Mucosa of descending colon (tissue), 3 donors: Measurements from ENCODE around the gene GJB3. TPM values are rescaled to one million over a fixed set of nuclear protein-coding genes. Genes with fewer than 3 reads are reported as not detected.
A peak's percentile ranks its signal among the peaks of the same experiment; 100 is the strongest.

Experiments
- ATAC-seq: fragments of 200-7000 bp; cut with Tn5 transposase; one replicate; pipeline ENCODE4 v1.9.1; 2020; ENCODE audit warnings: mild to moderate bottlenecking, moderate library complexity
- DNase-seq, 3 donors: peaks; one replicate each; pipeline ENCODE4 v3.0.0-alpha.2; 2020
- H3K36me3 ChIP-seq: fragments of 200-600 bp; one replicate; pipeline ENCODE4 v1.8.0; 2021; ENCODE audit warnings: low read depth, mild to moderate bottlenecking
- H3K4me1 ChIP-seq: fragments of 200-600 bp; one replicate; pipeline ENCODE4 v1.8.0; 2021; ENCODE audit warnings: low read depth, mild to moderate bottlenecking
- H3K4me3 ChIP-seq: fragments of 200-600 bp; one replicate; pipeline ENCODE4 v1.8.0; 2021; ENCODE audit warnings: mild to moderate bottlenecking
- H3K9me3 ChIP-seq: fragments of 200-600 bp; one replicate; pipeline ENCODE4 v1.8.0; 2021; ENCODE audit warnings: mild to moderate bottlenecking
- CTCF ChIP-seq: fragments of 200-600 bp; IDR thresholded peaks from one replicate; pipeline ENCODE4 v1.8.0; 2022; ENCODE audit warnings: antibody characterized with exemption, mild to moderate bottlenecking
- intact Hi-C, 2 donors: fragments of 100-400 bp; cut with DNase I in 1 of 2; cut with micrococcal nuclease in 1 of 2; formaldehyde crosslinking; loops; one replicate each; pipeline versions ENCODE4 v1.11.0 to v1.11.1; 2022; cut with DNase I, micrococcal nuclease
- total RNA-seq, 3 donors: library from RNA; stranded (reverse); fragmentation: NEBNext Ultra II Directional in 2 of 3; extraction: Animal tissue kit (Norgen Biotek cat#: 25700) in 2 of 3; gene quantifications; one replicate each; pipeline versions ENCODE4 v1.2.1 to v1.2.4, GENCODE V29; 2021 to 2023
- donor health status: DM: no; HTN: no; CAD: no; lungs with moderate emphysema.
- donor health status: DM: no; HTN: no; CAD: no.
- donor health status: DM: no; HTN: yes; CAD: no.

The GJB3 gene
- total RNA-seq, 3 donors from 2014 or later: 2.7 to 6.1 (median 4.5) TPM

GRCh38 chr1:34746785-34747637 lies 34.0 kb upstream of the GJB3 start:
- intact Hi-C loops: loop anchor here in 1 of 2 donors (5.0 kb wide), 1 partner anchor 1110 kb away; no protein-coding TSS in a partner anchor
- TF ChIP-seq CTCF: no peak
- DNase-seq: peak in 1 of 3 donors; percentile 10
- Histone ChIP-seq H3K4me3 (no peak overlapping the region), H3K9me3 (no peaks in the 10 kb centered on the region), H3K4me1 (no peaks in the 10 kb centered on the region), H3K36me3 (no peaks in the 10 kb centered on the region)
- ATAC-seq: peak; percentile 48

GRCh38 chr1:34747638-34747941 lies 33.4 kb upstream of the GJB3 start:
- intact Hi-C loops: loop anchor here in 1 of 2 donors (5.0 kb wide), 1 partner anchor 1110 kb away; no protein-coding TSS in a partner anchor
- H3K4me1 ChIP-seq: no peaks in the 10 kb centered on the region
- no peak for TF ChIP-seq CTCF
- H3K4me3 ChIP-seq: no peak overlapping the region
- H3K36me3 ChIP-seq: no peaks in the 10 kb centered on the region
- ATAC-seq (no peak), DNase-seq (no peak)
- H3K9me3 ChIP-seq: no peaks in the 10 kb centered on the region

DNA sequence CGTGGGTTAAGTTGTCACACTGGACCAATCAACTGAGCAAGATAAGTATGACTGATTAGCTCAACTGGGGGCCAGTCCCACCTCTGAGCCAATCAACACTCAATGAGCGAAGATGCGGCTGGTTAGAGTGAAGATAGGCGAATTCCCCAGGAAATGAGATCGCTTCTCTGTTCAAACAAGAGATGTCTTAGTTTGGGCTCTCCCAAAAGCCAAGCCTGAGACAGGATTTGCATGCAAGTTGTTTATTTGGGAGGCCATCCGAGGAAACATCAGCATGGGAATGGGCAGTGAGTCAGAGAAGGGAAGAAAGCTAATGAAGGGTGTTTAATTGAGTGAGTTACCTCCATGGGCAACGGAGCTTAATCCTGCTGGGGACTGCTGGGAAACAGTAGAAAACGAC lies 31.0 kb upstream of the GJB3 start:
- no peaks in the 10 kb centered on the region for H3K36me3 ChIP-seq
- no peak overlapping the region for H3K4me3 ChIP-seq
- DNase-seq (no peak), ATAC-seq (no peak)
- TF ChIP-seq CTCF: no peak
- no peaks in the 10 kb centered on the region for H3K4me1 ChIP-seq
- H3K9me3 ChIP-seq: no peaks in the 10 kb centered on the region
- intact Hi-C loops: loop anchor here in 1 of 2 donors (5.0 kb wide), 1 partner anchor 1113 kb away; no protein-coding TSS in a partner anchor

- Histone ChIP-seq H3K9me3 (no peaks in the 10 kb centered on the region), H3K36me3 (no peaks in the 10 kb centered on the region), H3K4me3 (no peak overlapping the region), H3K4me1 (no peaks in the 10 kb centered on the region)
- TF ChIP-seq CTCF: no peak
- intact Hi-C loops: no loop called here
- DNase-seq (no peak), ATAC-seq (no peak)
Observed at GRCh38 chr1:34750610-34751009, 30.4 kb upstream of the GJB3 start.

DNA sequence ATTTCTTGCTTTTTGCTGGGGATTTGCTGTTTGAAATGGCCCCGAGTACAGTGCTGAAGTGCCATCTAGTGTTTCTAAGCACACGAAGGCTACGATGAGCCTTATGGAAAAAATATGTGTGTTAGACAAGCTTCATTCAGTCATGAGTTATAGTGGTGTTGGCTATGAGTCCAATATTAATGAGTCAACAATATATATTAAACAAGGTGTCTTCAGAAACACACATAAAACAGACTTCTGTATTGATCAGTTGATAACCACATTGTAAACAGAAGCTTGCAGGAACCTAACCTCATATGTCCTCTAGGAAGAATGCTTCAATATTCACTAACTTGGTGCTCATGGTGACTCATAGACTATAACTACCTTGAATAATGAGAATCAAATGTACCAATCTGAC lies 27.9 kb upstream of the GJB3 start:
- no peak for TF ChIP-seq CTCF
- no peak for DNase-seq
- intact Hi-C loops: no loop called here
- ATAC-seq: no peak
- no peaks in the 10 kb centered on the region for H3K36me3 ChIP-seq
- H3K9me3 ChIP-seq: no peaks in the 10 kb centered on the region
- no peak overlapping the region for H3K4me3 ChIP-seq
- H3K4me1 ChIP-seq: no peaks in the 10 kb centered on the region
